ENCODE measurements around the gene ZNF500.

DNA sequence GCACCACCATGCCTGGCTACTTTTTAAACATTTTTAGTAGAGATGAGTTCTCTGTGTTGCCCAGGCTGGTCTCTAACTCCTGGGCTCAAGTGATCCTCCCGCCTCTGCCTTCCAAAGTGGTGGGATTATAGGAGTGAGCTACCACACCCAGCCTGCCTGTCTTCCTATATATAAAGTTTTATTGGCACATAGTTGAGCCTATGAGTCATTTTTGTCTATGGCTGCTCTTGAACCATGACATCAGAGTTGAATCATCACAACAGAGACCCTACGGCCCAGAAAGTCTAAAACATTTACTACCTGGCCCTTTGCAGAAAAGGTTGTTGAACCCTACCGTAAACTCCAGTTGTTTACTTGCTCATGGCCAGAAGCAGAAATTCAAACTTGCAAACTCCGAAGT is 13.3 kb upstream of the ZNF500 start:
- TF ChIP-seq, protein P1, sequence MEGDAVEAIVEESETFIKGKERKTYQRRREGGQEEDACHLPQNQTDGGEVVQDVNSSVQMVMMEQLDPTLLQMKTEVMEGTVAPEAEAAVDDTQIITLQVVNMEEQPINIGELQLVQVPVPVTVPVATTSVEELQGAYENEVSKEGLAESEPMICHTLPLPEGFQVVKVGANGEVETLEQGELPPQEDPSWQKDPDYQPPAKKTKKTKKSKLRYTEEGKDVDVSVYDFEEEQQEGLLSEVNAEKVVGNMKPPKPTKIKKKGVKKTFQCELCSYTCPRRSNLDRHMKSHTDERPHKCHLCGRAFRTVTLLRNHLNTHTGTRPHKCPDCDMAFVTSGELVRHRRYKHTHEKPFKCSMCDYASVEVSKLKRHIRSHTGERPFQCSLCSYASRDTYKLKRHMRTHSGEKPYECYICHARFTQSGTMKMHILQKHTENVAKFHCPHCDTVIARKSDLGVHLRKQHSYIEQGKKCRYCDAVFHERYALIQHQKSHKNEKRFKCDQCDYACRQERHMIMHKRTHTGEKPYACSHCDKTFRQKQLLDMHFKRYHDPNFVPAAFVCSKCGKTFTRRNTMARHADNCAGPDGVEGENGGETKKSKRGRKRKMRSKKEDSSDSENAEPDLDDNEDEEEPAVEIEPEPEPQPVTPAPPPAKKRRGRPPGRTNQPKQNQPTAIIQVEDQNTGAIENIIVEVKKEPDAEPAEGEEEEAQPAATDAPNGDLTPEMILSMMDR (IDR thresholded peaks at IDR 0.05) = no peak
- TF ChIP-seq POLR2A (IDR thresholded peaks at IDR 0.05) = no peak
- no peak for TF ChIP-seq POLR2AphosphoS5 (IDR thresholded peaks at IDR 0.05)

Data from stomach (tissue), 4 donors.